Loucy (cell line): ENCODE data around the gene FBLN5.

Source experiments
- EZH2phosphoT487 ChIP-seq: fragments of 200-600 bp; IDR thresholded peaks from 2 replicates; pipeline ENCODE4 v1.6.1; 2018; ENCODE audit warnings: antibody characterized with exemption, mild to moderate bottlenecking, moderate library complexity, borderline replicate concordance
- TF ChIP-seq, protein P1 (sequence below): fragments of 200-600 bp; sonication (generic); conservative IDR thresholded peaks from 2 replicates; pipeline ENCODE4 v1.5.1; 2014; ENCODE audit warnings: mild to moderate bottlenecking, antibody characterized with exemption, low read length

DNA sequence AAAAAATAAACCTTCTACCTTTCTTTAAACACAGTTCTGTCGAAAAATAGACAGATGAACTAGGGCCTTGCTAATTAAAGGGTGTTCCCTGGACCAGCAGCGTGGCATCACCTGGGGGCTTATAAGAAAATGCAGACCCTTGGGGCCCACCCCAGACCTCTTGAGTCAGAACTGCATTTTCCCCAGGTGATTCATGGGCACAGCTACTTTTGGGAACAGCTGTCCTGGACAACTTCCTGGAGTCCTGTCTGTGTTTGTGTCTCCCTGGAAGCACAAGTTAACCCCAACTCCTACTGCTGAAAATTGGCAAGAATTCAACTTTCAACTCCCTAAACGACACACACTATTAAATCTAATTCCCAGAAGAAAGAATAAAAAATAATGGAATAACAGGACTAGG lies 17.8 kb downstream of the FBLN5 start:
- TF ChIP-seq, protein P1, sequence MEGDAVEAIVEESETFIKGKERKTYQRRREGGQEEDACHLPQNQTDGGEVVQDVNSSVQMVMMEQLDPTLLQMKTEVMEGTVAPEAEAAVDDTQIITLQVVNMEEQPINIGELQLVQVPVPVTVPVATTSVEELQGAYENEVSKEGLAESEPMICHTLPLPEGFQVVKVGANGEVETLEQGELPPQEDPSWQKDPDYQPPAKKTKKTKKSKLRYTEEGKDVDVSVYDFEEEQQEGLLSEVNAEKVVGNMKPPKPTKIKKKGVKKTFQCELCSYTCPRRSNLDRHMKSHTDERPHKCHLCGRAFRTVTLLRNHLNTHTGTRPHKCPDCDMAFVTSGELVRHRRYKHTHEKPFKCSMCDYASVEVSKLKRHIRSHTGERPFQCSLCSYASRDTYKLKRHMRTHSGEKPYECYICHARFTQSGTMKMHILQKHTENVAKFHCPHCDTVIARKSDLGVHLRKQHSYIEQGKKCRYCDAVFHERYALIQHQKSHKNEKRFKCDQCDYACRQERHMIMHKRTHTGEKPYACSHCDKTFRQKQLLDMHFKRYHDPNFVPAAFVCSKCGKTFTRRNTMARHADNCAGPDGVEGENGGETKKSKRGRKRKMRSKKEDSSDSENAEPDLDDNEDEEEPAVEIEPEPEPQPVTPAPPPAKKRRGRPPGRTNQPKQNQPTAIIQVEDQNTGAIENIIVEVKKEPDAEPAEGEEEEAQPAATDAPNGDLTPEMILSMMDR = no peak
- TF ChIP-seq EZH2phosphoT487 = no peak
